ENCODE data around the gene PNKD.

PNKD gene

GRCh38 chr2:218273908-218274249, 3.6 kb downstream of the PNKD start:
- no peak for DNase-seq

DNA sequence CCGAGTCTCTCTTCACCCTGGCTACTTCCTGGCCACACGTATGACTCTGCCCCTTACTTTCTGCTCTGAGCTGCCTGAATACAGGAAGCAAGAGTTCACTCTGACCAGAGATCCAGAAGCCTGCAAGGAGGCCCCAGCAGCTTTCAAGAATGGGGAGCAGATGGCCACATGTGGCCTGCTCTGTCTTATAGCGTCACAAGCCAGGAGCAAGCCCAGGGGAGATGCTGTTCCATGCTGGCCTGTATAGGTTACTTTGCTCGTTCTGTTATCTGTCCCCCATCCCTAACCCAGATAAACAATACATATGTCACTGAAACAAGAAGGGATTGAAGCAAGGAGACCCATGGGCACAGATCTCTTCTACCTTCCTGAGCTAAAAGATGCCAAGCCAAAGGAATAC, 4.3 kb downstream of the PNKD start:
- no peak for DNase-seq

- DNase-seq, result no peak
Measured at GRCh38 chr2:218275371-218276072, 5.2 kb downstream of the PNKD start.

DNA sequence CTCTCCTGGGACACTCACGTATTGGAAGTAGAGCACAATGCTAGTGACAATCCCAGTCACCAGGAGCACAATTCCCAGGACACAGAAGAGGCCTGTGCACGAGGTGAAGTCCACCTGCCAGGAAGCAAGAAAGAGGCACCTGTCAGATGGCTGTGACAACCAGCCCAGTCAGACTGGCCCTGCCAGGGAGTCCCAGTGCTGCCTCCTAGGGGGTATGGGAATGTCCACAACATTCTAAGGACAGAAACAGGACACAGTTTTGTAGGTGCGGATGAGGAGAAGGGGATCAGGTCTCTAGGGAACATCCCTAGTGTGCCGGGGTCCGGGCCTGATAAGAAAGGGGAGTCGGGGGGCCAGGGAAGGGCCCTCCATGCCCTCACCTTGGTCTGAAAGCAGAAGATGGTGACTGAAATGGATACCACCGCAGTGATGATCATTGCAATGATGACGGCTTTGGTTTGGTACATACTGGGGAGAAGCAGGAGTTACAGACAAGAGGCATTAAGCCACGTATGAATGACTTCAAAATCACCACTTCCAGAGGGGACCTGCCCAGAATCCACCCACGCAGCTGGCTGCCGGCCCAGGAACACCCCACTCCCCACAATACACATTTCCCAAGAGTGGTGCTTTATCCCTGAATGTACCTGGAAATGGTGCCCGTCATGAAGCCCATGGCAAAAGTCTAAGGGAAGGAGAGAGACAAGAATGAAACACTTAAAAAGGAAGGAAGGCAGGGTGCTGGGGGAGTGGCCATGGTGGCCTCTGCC, 6.9 kb downstream of the PNKD start:
- no peak for DNase-seq

DNA sequence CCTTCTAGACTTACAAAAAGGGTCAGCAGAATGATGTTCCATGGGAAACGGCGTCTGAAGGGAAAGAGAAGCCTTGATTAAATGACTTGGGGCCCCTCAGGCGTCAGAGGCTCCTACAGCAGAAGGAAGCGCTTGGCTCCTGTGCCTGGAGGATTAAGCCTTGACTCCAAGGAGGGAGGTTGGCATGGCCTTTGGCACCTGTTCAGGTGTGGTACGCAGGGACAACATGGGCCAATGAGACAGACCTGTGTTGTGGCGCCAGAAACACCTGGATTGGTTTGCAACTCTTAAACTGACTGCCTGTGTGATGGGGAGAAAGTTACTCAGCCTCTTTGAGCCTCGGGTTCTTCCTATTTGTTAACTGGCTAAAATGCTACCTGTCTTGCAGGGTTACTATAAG, 7.6 kb downstream of the PNKD start:
- DNase-seq, result no peak

GRCh38 chr2:218278531-218279360, 8.4 kb downstream of the PNKD start:
- no peak for DNase-seq

GRCh38 chr2:218280260-218280870, 10.0 kb downstream of the PNKD start:
- DNase-seq, result no peak

DNA sequence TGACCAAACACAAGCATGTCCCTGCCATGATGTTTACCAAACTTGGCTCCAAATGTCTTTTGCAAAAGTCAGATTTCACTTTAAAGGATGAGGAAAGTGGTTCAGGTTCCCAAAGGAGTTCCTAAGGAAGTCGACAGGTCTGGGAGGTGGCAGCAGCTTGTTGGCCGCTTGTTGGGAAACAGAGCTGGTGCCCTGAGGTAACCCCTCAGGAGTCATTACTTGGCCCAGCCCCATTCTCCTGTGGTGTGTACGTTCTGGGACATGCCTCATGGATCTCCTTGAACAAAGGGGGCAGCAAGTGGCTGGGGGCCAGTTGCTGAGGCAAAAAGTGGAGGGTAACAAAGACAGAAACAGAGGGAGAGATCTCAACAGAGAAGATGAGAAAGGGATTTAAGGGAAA, 11.1 kb downstream of the PNKD start:
- DNase-seq, result no peak

- DNase-seq, result no peak
Measured at GRCh38 chr2:218282173-218282991, 12.1 kb downstream of the PNKD start.

GRCh38 chr2:218284106-218284811, 13.9 kb downstream of the PNKD start:
- peak; percentile 72 for DNase-seq

DNA sequence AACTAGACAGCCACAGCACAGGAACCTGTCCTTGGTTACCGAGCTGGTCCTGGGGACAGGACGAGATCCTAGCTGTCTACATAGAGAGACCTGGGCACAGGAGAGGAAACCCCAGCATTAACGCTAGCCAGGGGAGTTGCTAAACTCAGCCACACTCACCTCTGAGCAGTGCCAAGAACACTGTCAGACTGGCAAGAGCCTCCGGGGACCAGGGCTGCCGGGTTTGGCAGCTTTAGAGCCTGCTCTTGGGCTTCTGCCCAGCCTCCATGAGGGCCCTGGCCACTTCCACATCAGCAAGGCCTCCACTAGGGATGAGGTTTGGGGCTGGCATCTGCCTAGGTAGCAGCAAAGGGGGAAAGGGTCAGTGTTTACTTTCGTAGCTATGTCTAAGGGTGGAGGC, 15.3 kb downstream of the PNKD start:
- DNase-seq, result peak; percentile 42

- DNase-seq, result peak; percentile 93
Measured at GRCh38 chr2:218286570-218287459, 16.5 kb downstream of the PNKD start.

GRCh38 chr2:218289639-218290315, 19.5 kb downstream of the PNKD start:
- no peak for DNase-seq

GRCh38 chr2:218290316-218291261, 20.3 kb downstream of the PNKD start:
- DNase-seq, result peak; percentile 75

DNA sequence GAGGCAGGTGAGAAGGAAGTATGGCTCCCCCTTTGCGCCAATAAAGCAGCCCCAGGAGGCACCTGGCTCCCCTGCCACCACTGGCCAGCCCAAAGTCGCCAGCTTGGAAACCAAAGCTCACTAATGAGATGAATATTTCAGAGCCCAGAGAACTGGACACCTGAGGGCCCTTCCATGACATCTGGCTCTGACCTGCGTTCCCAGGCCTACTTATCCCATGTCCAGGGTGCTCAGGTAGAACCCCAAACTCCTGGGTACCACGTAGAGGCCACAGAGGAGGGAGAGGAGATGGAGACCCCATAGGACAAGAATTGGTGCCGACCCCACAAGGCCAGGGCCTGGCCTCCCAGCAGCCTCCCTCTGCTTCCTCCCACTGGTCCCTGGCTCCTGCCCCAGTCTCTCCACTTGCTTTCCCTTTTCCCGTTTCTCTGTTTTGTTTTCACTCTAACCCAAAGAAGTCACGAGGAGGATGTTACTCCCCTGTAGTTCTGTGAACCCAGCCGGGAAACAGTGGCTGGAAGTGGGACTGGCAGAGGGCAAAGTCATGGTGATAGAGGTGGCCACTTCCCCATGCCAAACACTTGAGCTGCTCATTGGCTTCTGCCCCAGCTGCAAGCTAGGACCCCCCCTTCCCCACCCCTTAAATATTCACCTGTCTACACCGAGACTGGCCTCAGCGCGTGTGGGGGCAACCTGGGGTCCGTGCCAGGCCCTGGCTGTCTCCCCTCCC, 21.2 kb downstream of the PNKD start:
- peak; percentile 42 for DNase-seq

DNA sequence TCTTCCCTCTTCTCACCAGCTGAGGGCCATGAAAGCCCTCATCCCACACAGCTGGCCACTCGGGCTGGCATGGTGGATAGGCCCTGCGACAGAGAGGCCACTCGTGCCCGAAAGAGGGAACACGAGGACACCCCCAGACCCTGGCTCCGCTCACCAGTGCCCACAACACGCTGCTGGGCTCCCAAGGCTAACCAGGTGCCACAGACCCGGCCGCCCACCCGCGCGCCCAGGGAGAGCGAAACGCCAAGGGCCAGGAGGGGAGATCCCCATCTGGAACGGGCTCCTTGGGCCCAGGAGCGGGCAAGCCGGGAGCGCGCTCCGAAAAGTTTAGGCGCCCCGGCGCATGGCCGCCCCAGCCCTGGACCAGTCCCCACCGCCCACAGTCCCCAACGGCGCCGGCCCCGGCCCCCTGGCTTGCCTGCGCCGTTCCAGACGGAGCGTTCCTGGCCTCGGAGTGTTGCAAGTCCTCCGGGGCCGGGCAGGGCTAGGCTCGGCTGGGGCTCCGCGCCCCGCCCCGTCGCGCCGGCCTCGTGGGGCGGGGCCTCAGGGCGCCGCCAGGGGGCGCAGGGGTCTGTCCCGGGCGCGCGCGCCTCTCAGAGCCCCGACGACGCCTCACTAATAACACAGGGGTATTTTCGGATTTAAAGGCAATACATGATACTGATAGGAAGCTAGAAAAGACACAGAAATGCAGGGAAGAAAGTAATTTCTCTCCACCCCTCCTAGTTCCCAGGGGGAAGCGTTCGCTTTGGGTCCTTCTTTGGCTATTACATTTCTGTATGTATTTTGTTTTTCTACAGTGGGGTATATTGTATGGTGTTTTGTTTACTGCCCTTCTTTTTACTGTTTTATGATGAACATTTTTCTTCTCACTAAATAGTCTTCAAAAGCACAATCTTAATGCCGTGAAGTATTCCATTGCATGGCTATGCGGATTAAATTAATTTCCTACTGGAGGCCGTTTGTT, 22.0 kb downstream of the PNKD start, which contains the start of gene TMBIM1:
Gene TMBIM1 (minus strand): TSS at position 456 of the 967 bp plus-strand sequence. CDS start 10,362 bp downstream, outside the sequence.
- DNase-seq, result peak; percentile 86

All from CD4-positive, alpha-beta T cell treated with Interleukin-17A for 1 hour (primary cell).